ENCODE results near the gene VPS8. TPM values are rescaled to one million over a fixed set of nuclear protein-coding genes. Genes with fewer than 3 reads are reported as not detected.
A peak's percentile ranks its signal among the peaks of the same experiment; 100 is the strongest.

VPS8 gene
- total and polyA plus RNA-seq, 9 donors = 44.0 to 126 (median 60.6) TPM

DNA sequence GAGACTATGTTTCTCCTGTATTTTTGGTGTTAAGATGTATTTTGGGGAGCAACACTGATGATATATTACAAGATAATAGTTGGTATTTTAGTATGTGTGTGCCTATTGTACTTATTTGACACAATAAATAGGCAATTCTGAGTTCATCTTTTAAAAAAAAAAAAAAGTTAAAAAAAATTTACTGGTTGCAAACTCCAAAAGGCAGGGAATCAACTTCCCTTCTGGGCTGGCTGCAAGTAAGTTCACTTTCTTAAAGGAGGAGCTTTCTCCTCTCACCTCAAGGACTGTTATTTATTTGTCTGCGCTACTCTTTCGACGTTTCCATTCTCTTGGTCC, 335 bp upstream of the VPS8 start:
- DNase-seq = no peak
- no peaks in the 10 kb centered on the region for H3K9me3 ChIP-seq (replicated peaks; ENCODE audit: control insufficient read depth, low read depth, low read length)
- WGBS (ENCODE audit: insufficient coverage) = no CpG with 5 or more reads among the region's 3 CpGs
- no peaks in the 10 kb centered on the region for H3K36me3 ChIP-seq (ENCODE audit: control insufficient read depth, insufficient read depth, low read length)
- no peak overlapping the region for H3K27ac ChIP-seq (ENCODE audit: low read length)
- H3K4me1 ChIP-seq (ENCODE audit: control insufficient read depth, insufficient read depth, low read length) = peaks cover 10% of the 10 kb centered on the region
- no peaks in the 10 kb centered on the region for H3K27me3 ChIP-seq (ENCODE audit: control insufficient read depth, insufficient read depth, low read length)
- no peak overlapping the region for H3K4me3 ChIP-seq (ENCODE audit: low read length)

- peak overlapping the region; percentile 98 for H3K4me3 ChIP-seq (ENCODE audit: low read length)
- 4% methylated on average over 17 of the region's 17 CpGs for WGBS (ENCODE audit: insufficient coverage)
- H3K36me3 ChIP-seq (ENCODE audit: control insufficient read depth, insufficient read depth, low read length) = no peaks in the 10 kb centered on the region
- H3K27ac ChIP-seq (ENCODE audit: low read length) = peak overlapping the region; percentile 86
- no peaks in the 10 kb centered on the region for H3K27me3 ChIP-seq (ENCODE audit: control insufficient read depth, insufficient read depth, low read length)
- H3K4me1 ChIP-seq (ENCODE audit: control insufficient read depth, insufficient read depth, low read length) = peaks cover 8% of the 10 kb centered on the region
- DNase-seq = peak; percentile 34
- no peaks in the 10 kb centered on the region for H3K9me3 ChIP-seq (replicated peaks; ENCODE audit: control insufficient read depth, low read depth, low read length)
These were observed 686 bp downstream of the VPS8 start for GRCh38 chr3:184812662-184813042.

- H3K4me3 ChIP-seq (ENCODE audit: low read length) = peak overlapping the region; percentile 98
- H3K27me3 ChIP-seq (ENCODE audit: control insufficient read depth, insufficient read depth, low read length) = no peaks in the 10 kb centered on the region
- no peak for DNase-seq
- peaks cover 8% of the 10 kb centered on the region for H3K4me1 ChIP-seq (ENCODE audit: control insufficient read depth, insufficient read depth, low read length)
- H3K27ac ChIP-seq (ENCODE audit: low read length) = peak overlapping the region; percentile 86
- H3K9me3 ChIP-seq (replicated peaks; ENCODE audit: control insufficient read depth, low read depth, low read length) = no peaks in the 10 kb centered on the region
- no peaks in the 10 kb centered on the region for H3K36me3 ChIP-seq (ENCODE audit: control insufficient read depth, insufficient read depth, low read length)
- WGBS (ENCODE audit: insufficient coverage) = 100% methylated on average over 1 of the region's 3 CpGs
These were observed 1.4 kb downstream of the VPS8 start for GRCh38 chr3:184813357-184813756.

- Histone ChIP-seq H3K27ac (ENCODE audit: low read length) (no peak overlapping the region), H3K9me3 (replicated peaks; ENCODE audit: control insufficient read depth, low read depth, low read length) (no peaks in the 10 kb centered on the region), H3K4me3 (ENCODE audit: low read length) (no peak overlapping the region), H3K36me3 (ENCODE audit: control insufficient read depth, insufficient read depth, low read length) (no peaks in the 10 kb centered on the region), H3K27me3 (ENCODE audit: control insufficient read depth, insufficient read depth, low read length) (no peaks in the 10 kb centered on the region), H3K4me1 (ENCODE audit: control insufficient read depth, insufficient read depth, low read length) (peaks cover 8% of the 10 kb centered on the region)
- no peak for DNase-seq
These were observed 2.2 kb downstream of the VPS8 start for GRCh38 chr3:184814214-184814613.

DNA sequence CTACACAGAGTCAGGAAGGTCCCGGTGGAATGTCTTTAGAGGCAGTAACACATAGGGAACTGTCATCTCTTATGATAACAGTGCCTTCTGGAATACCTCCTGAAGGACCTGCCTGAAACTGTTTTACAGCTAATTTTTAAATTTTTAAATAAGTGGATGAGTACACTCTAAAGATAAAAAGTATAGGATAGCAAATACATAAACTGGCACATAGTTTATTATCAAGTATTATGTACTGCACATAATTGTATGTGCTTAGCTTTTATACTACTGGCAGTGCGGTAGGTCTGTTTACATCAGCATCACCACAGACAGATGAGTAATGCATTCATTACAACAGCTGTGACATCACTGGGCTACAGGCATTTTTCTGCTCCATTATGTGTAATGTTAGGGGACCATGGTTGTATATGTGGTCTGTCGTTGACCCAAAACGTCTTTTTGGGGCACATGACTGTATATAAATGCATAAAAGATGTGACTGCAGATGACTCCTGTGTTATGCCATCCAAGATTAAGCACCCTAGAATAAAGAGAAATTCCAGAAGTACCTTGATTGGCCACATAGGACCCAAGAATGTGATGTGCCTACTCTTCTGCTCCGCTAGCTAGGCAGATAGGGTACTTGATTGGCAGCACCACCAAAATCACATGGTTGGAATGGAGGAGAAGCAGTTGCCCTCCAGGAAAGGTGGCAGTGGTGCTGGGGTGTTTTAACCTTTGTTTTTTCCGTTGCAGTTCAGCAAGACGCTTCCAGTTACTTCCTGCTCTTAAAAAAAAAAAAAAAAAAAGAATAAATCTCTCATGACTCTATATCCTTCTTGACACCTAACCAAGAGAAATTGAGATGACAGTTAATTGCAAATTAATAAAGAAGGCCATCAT, 3.3 kb downstream of the VPS8 start:
- peaks cover 8% of the 10 kb centered on the region for H3K4me1 ChIP-seq (ENCODE audit: control insufficient read depth, insufficient read depth, low read length)
- H3K36me3 ChIP-seq (ENCODE audit: control insufficient read depth, insufficient read depth, low read length) = no peaks in the 10 kb centered on the region

DNA sequence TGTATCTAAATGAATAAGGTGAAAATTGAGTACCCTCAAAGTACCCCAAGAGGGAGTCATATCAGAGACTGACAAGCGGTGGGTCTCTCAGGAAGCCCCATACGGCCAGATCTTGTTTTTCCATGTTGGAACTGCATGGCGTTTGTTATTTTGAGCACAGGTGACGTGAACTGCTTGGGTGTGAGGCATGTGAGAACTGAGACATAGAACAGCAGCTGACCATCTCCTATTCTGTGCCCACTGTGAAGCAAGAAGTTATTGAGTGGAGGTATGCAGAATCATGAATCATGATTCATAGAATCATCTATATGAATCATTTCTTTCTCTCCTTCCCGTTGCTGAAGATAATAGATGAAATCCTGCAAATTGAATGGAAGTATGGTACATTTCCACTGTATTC, 4.6 kb downstream of the VPS8 start:
- no peaks in the 10 kb centered on the region for H3K36me3 ChIP-seq (ENCODE audit: control insufficient read depth, insufficient read depth, low read length)
- H3K4me1 ChIP-seq (ENCODE audit: control insufficient read depth, insufficient read depth, low read length) = peaks cover 8% of the 10 kb centered on the region
- WGBS (ENCODE audit: insufficient coverage) = 100% methylated on average over 2 of the region's 5 CpGs
- peak; percentile 48 for DNase-seq
- H3K9me3 ChIP-seq (replicated peaks; ENCODE audit: control insufficient read depth, low read depth, low read length) = no peaks in the 10 kb centered on the region
- no peaks in the 10 kb centered on the region for H3K27me3 ChIP-seq (ENCODE audit: control insufficient read depth, insufficient read depth, low read length)
- H3K27ac ChIP-seq (ENCODE audit: low read length) = peak overlapping the region; percentile 79
- H3K4me3 ChIP-seq (ENCODE audit: low read length) = no peak overlapping the region

More for the DNA sequence above, 3.3 kb downstream of the VPS8 start:
- Histone ChIP-seq H3K4me3 (ENCODE audit: low read length) (no peak overlapping the region), H3K27ac (ENCODE audit: low read length) (peak overlapping the region; percentile 79), H3K9me3 (replicated peaks; ENCODE audit: control insufficient read depth, low read depth, low read length) (no peaks in the 10 kb centered on the region), H3K27me3 (ENCODE audit: control insufficient read depth, insufficient read depth, low read length) (no peaks in the 10 kb centered on the region)
- 100% methylated on average over 1 of the region's 7 CpGs for WGBS (ENCODE audit: insufficient coverage)
- DNase-seq = no peak

- Histone ChIP-seq H3K27ac (ENCODE audit: low read length) (no peak overlapping the region), H3K9me3 (replicated peaks; ENCODE audit: control insufficient read depth, low read depth, low read length) (no peaks in the 10 kb centered on the region), H3K4me3 (ENCODE audit: low read length) (no peak overlapping the region), H3K27me3 (ENCODE audit: control insufficient read depth, insufficient read depth, low read length) (no peaks in the 10 kb centered on the region), H3K36me3 (ENCODE audit: control insufficient read depth, insufficient read depth, low read length) (no peaks in the 10 kb centered on the region), H3K4me1 (ENCODE audit: control insufficient read depth, insufficient read depth, low read length) (no peaks in the 10 kb centered on the region)
- no peak for DNase-seq
These were observed 8.6 kb downstream of the VPS8 start for GRCh38 chr3:184820525-184820924.

GRCh38 chr3:184821034-184821433, 9.1 kb downstream of the VPS8 start:
- 93% methylated on average over 3 of the region's 4 CpGs for WGBS (ENCODE audit: insufficient coverage)
- H3K36me3 ChIP-seq (ENCODE audit: control insufficient read depth, insufficient read depth, low read length) = no peaks in the 10 kb centered on the region
- DNase-seq = no peak
- no peak overlapping the region for H3K4me3 ChIP-seq (ENCODE audit: low read length)
- H3K9me3 ChIP-seq (replicated peaks; ENCODE audit: control insufficient read depth, low read depth, low read length) = no peaks in the 10 kb centered on the region
- H3K27me3 ChIP-seq (ENCODE audit: control insufficient read depth, insufficient read depth, low read length) = no peaks in the 10 kb centered on the region
- no peak overlapping the region for H3K27ac ChIP-seq (ENCODE audit: low read length)
- H3K4me1 ChIP-seq (ENCODE audit: control insufficient read depth, insufficient read depth, low read length) = no peaks in the 10 kb centered on the region

- H3K4me3 ChIP-seq (ENCODE audit: low read length) = no peak overlapping the region
- no peaks in the 10 kb centered on the region for H3K9me3 ChIP-seq (replicated peaks; ENCODE audit: control insufficient read depth, low read depth, low read length)
- no peaks in the 10 kb centered on the region for H3K4me1 ChIP-seq (ENCODE audit: control insufficient read depth, insufficient read depth, low read length)
- DNase-seq = no peak
- peak overlapping the region; percentile 25 for H3K27ac ChIP-seq (ENCODE audit: low read length)
- H3K36me3 ChIP-seq (ENCODE audit: control insufficient read depth, insufficient read depth, low read length) = peaks cover 6% of the 10 kb centered on the region
- no peaks in the 10 kb centered on the region for H3K27me3 ChIP-seq (ENCODE audit: control insufficient read depth, insufficient read depth, low read length)
These were observed 10.1 kb downstream of the VPS8 start for GRCh38 chr3:184822081-184822480.

GRCh38 chr3:184822654-184823053, 10.7 kb downstream of the VPS8 start:
- no CpG with 5 or more reads among the region's 1 CpG for WGBS (ENCODE audit: insufficient coverage)
- Histone ChIP-seq H3K4me3 (ENCODE audit: low read length) (no peak overlapping the region), H3K4me1 (ENCODE audit: control insufficient read depth, insufficient read depth, low read length) (no peaks in the 10 kb centered on the region), H3K36me3 (ENCODE audit: control insufficient read depth, insufficient read depth, low read length) (peaks cover 6% of the 10 kb centered on the region), H3K9me3 (replicated peaks; ENCODE audit: control insufficient read depth, low read depth, low read length) (no peaks in the 10 kb centered on the region), H3K27me3 (ENCODE audit: control insufficient read depth, insufficient read depth, low read length) (no peaks in the 10 kb centered on the region), H3K27ac (ENCODE audit: low read length) (no peak overlapping the region)
- DNase-seq = no peak

GRCh38 chr3:184823990-184824389, 12.0 kb downstream of the VPS8 start:
- no peak for DNase-seq
- Histone ChIP-seq H3K9me3 (replicated peaks; ENCODE audit: control insufficient read depth, low read depth, low read length) (no peaks in the 10 kb centered on the region), H3K36me3 (ENCODE audit: control insufficient read depth, insufficient read depth, low read length) (peaks cover 6% of the 10 kb centered on the region), H3K27me3 (ENCODE audit: control insufficient read depth, insufficient read depth, low read length) (no peaks in the 10 kb centered on the region), H3K4me1 (ENCODE audit: control insufficient read depth, insufficient read depth, low read length) (no peaks in the 10 kb centered on the region), H3K4me3 (ENCODE audit: low read length) (no peak overlapping the region), H3K27ac (ENCODE audit: low read length) (no peak overlapping the region)
- 57% methylated on average over 3 of the region's 4 CpGs for WGBS (ENCODE audit: insufficient coverage)
